HG03571 (cell line): ENCODE results near the gene ARVCF.

ENCODE experiments used
- ATAC-seq: cut with Tn5 transposase; IDR thresholded peaks from one replicate; pipeline ENCODE4 v1.9.1; 2021; ENCODE audit not compliant: unreplicated experiment

The ARVCF gene

GRCh38 chr22:20054034-20054427 is 37.4 kb upstream of the ARVCF start:
- no peak for ATAC-seq

GRCh38 chr22:20053407-20054033 is 36.9 kb upstream of the ARVCF start:
- ATAC-seq, result no peak

GRCh38 chr22:20052309-20053259 is 36.0 kb upstream of the ARVCF start:
- no peak for ATAC-seq

- no peak for ATAC-seq
These were observed 35.3 kb upstream of the ARVCF start for GRCh38 chr22:20051927-20052308.

GRCh38 chr22:20046730-20047129 is 30.1 kb upstream of the ARVCF start:
- ATAC-seq, result no peak

- no peak for ATAC-seq
These were observed 28.0 kb upstream of the ARVCF start for GRCh38 chr22:20044495-20045151.

- no peak for ATAC-seq
These were observed 27.3 kb upstream of the ARVCF start for GRCh38 chr22:20043997-20044342.

GRCh38 chr22:20043057-20043996 is 26.7 kb upstream of the ARVCF start:
- no peak for ATAC-seq

- ATAC-seq, result no peak
These were observed 23.9 kb upstream of the ARVCF start for GRCh38 chr22:20040327-20041200.

GRCh38 chr22:20039683-20040325 is 23.2 kb upstream of the ARVCF start:
- ATAC-seq, result no peak

GRCh38 chr22:20038574-20038973 is 22.0 kb upstream of the ARVCF start:
- ATAC-seq, result no peak

- ATAC-seq, result no peak
These were observed 20.8 kb upstream of the ARVCF start for GRCh38 chr22:20037419-20037818.

GRCh38 chr22:20036535-20037392 is 20.1 kb upstream of the ARVCF start:
- ATAC-seq, result no peak

GRCh38 chr22:20036084-20036482 is 19.5 kb upstream of the ARVCF start:
- no peak for ATAC-seq

- no peak for ATAC-seq
These were observed 18.9 kb upstream of the ARVCF start for GRCh38 chr22:20035375-20036083.

GRCh38 chr22:20034143-20034542 is 17.5 kb upstream of the ARVCF start:
- no peak for ATAC-seq

GRCh38 chr22:20033045-20033706 is 16.6 kb upstream of the ARVCF start:
- no peak for ATAC-seq
